Effector memory CD4-positive, alpha-beta T cell (primary cell): ENCODE data around the gene TET3.

Experiments used
- DNase-seq, 3 donors: peaks; one replicate each; pipeline ENCODE4 v3.0.0-alpha.2; 2020
- H3K27ac ChIP-seq: 2 replicates; pipeline ENCODE4 v1.7.0; 2013; ENCODE audit warnings: mild to moderate bottlenecking, low read length, moderate library complexity; ENCODE audit not compliant: insufficient read depth, poor library complexity, severe bottlenecking
- H3K27me3 ChIP-seq: replicated peaks from 2 replicates; pipeline ENCODE4 v1.7.0; 2013; ENCODE audit warnings: mild to moderate bottlenecking, low read length; ENCODE audit not compliant: insufficient read depth, control insufficient read depth, poor library complexity, severe bottlenecking
- H3K36me3 ChIP-seq: 2 replicates; pipeline ENCODE4 v1.7.0; 2013; ENCODE audit warnings: mild to moderate bottlenecking, low read length, moderate library complexity; ENCODE audit not compliant: control insufficient read depth, insufficient read depth
- H3K4me1 ChIP-seq: 2 replicates; pipeline ENCODE4 v1.7.0; 2013; ENCODE audit warnings: low read length, mild to moderate bottlenecking; ENCODE audit not compliant: control insufficient read depth, insufficient read depth, poor library complexity, severe bottlenecking
- H3K4me3 ChIP-seq: 2 replicates; pipeline ENCODE4 v1.7.0; 2013; ENCODE audit warnings: low read length, low read depth, mild to moderate bottlenecking; ENCODE audit not compliant: insufficient read depth, poor library complexity, severe bottlenecking
- H3K9me3 ChIP-seq: 2 replicates; pipeline ENCODE4 v1.7.0; 2013; ENCODE audit warnings: mild to moderate bottlenecking, low read length, moderate library complexity; ENCODE audit not compliant: control insufficient read depth

Gene TET3

DNA sequence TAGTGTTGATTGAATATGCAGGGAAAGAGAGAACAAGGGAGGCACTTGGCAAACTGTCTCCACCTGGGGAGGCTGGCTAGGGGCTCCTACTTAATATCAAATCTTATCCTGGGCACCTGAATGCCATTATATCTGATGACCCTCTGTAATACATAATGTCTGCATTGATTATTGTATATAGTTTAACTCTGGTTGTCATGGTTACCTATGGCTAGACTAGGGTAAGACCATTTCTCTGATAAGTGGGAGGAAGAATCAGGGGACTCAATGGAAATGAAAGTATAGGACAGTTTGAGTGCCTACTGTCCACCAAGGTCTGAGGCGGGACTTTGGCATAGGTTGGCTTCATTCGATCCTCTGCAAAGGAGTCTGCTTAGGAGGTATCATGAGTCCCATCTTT is 7.2 kb upstream of the TET3 start:
- Histone ChIP-seq H3K27me3 (no peaks in the 10 kb centered on the region), H3K27ac (no peak overlapping the region), H3K4me1 (peaks cover 24% of the 10 kb centered on the region), H3K9me3 (no peaks in the 10 kb centered on the region), H3K36me3 (no peaks in the 10 kb centered on the region), H3K4me3 (no peak overlapping the region)
- no peak for DNase-seq

DNA sequence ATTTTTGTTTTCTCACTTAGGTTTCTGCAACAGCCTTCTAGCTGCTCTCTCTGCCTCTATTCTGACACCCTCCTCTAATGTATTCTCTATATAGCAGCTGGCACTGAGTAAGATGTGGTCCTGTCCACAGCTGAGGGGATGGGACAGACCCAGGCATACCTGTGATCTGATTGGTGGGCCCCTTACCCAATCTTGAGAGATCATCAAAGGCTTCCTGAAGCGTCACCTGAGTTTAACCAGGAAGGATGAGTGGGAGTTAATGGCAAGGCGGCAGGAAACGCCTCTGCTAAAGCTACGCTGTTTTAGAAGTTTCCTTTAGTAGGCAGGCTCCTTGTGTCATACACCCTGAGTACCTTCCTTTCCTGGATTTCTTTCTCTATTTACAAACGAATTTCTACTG is 5.7 kb upstream of the TET3 start:
- Histone ChIP-seq H3K9me3 (no peaks in the 10 kb centered on the region), H3K4me1 (peaks cover 29% of the 10 kb centered on the region), H3K4me3 (no peak overlapping the region), H3K27me3 (no peaks in the 10 kb centered on the region), H3K27ac (peak overlapping the region; percentile 58), H3K36me3 (no peaks in the 10 kb centered on the region)
- peak; percentile 42 to 68 (median 57) for DNase-seq

DNA sequence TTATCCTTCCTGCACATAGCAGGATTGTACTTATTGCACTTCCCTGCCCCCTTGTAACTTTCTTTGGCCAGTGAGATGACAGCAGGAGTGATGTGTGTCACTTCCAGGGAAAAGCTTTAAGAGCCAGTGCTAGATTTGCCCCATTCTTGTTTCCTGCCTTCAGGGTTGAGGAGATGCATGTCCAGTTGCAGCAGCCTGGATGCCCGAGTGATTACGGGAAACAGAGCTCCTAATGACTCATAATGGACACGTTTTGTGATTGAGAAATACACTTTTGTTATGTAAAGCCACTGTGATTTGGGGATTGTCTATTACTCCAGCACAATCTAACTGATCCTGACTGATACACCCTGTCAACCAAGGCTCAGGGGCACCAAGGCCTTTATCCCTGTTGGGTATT is 5.0 kb upstream of the TET3 start:
- no peak for DNase-seq
- Histone ChIP-seq H3K27ac (peak overlapping the region; percentile 58), H3K4me3 (no peak overlapping the region), H3K36me3 (no peaks in the 10 kb centered on the region), H3K9me3 (no peaks in the 10 kb centered on the region), H3K27me3 (no peaks in the 10 kb centered on the region), H3K4me1 (peaks cover 33% of the 10 kb centered on the region)

DNA sequence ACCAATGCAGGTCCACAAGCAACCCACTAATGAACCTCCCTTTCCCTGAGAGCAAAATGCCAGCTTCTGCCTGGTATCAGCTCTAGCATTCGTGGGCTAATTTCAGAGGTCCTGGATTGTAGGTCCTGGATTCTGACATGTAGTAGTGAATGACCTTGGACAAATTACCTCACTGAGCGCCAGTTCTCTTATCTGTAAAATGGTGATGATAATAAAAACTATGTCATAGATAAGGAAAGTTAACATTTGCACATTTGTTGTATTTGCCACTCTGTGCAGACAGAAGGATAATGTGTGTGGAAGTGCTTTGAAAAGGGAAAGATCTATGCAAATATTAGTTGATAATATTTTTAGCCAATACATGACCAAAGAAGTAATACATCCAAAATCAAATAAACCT is 4.1 kb upstream of the TET3 start:
- H3K27ac ChIP-seq: no peak overlapping the region
- H3K27me3 ChIP-seq: no peaks in the 10 kb centered on the region
- H3K9me3 ChIP-seq: no peaks in the 10 kb centered on the region
- peaks cover 34% of the 10 kb centered on the region for H3K4me1 ChIP-seq
- DNase-seq: no peak
- H3K4me3 ChIP-seq: peak overlapping the region; percentile 23
- H3K36me3 ChIP-seq: no peaks in the 10 kb centered on the region

DNA sequence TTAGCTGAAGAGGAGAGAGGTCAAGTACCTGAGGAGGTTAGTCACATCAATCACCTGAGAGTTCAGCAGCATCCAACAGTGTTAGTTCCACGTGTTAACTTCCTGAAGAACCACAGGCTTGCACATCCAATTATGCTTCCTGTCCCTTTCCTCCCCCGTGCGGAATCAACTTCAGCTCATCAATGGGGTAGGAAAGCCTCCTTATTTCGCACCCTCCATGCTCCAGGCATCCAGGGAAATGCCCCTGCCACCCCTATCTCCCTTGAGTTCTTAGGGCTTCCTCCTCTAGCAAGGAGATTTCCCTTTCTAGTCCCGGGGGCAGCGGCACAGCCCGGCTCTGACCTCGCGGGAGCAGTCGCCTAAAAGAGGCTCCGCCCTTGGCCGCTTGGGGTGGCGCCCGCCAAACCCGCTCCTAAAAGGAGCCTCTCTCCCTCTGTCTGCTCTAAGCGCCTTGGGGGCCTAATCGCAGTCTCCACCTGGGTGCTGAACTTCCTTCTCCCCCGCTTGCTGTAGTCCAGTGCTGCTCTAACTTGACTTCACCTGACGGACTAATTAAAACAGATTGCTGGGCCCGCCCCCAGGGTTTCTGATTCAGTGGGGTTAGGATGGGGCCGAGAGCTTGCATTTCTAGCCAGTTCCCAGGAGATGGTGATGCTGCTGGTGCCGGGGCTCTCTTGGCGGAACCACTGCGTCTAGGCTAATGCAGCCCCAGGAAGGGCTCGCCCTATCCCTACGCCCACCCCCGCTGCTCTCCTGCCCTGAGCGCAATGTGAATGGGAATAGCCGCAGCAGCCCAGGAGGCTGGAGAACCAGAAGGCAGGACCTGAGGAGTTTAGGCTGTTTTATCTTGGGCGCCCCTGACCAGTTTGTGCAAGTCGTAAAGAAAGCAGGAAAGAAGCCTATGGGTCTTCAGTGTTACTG is 3.4 kb upstream of the TET3 start:
- Histone ChIP-seq H3K27ac (no peak overlapping the region), H3K27me3 (no peaks in the 10 kb centered on the region), H3K9me3 (no peaks in the 10 kb centered on the region), H3K36me3 (no peaks in the 10 kb centered on the region), H3K4me1 (peaks cover 42% of the 10 kb centered on the region), H3K4me3 (peak overlapping the region; percentile 23)
- no peak for DNase-seq

DNA sequence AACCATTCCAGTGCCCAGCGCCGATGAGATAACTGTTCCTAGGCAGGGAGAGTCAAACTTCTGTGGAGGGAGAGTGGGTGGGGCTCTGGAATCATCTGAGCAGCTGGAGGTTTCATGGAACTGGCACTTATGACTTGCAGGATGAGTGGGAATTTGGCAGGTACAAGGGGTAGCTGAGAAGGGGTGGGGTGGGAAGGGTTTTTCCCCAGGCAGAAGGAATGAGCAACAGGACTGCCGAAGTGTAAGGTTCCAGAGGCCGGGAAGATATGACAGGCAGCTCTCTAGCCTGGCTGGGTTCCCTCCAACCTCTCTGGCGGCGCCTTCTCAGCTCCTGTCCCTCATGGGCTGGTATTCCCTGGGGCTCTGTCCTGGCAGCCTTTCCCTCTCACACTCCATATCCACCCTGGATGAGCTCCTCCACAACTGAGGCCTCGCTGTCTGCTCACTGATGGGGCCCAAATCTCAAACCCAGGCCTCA is 2.5 kb upstream of the TET3 start:
- no peak for DNase-seq
- no peak overlapping the region for H3K27ac ChIP-seq
- H3K36me3 ChIP-seq: no peaks in the 10 kb centered on the region
- no peaks in the 10 kb centered on the region for H3K27me3 ChIP-seq
- peaks cover 49% of the 10 kb centered on the region for H3K4me1 ChIP-seq
- no peak overlapping the region for H3K4me3 ChIP-seq
- no peaks in the 10 kb centered on the region for H3K9me3 ChIP-seq

DNA sequence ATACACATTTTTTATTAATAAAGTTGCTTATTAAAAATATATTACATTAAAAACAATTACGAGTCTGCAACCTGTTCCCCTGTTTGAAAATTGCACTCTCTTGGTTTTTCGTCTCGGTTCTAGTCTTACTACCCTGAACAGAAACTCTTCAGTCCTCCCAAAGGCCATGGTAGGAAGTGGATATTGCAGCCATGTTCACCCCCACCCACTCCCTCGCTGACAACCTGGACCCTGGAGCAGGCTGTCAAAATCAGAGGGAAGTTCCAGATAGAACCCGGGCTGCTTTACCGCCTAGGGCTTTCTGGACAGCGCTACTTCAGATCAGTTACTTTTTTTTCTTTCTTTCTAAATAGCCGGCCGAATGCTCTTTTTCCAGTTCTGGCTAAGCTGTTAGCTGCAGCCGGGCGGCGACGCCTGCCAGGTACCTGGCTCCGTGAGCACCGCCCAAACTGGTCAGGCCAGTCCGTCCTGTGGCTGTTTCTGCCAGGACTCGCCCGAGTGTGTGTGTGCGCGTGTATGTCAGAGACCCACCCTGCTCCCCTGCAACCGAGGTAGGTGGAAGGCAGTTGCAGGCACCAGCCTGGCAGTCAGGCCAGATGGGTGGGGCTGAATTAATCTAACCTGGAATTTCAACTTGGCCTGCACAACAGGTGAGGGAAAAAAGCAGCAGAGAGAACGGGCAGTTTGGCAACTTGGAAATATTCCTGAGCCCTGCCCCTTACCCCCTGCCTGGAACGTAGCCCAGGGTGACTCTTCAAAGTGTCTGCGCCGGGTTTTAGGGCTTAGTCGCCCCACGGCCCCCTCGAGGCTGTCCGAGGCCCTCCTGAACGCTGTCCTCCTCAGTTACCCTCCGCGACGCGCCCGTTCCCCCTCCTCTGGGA is 1.1 kb upstream of the TET3 start:
- no peaks in the 10 kb centered on the region for H3K27me3 ChIP-seq
- no peak for DNase-seq
- peak overlapping the region; percentile 50 for H3K4me3 ChIP-seq
- no peaks in the 10 kb centered on the region for H3K9me3 ChIP-seq
- H3K27ac ChIP-seq: peak overlapping the region; percentile 60
- H3K36me3 ChIP-seq: no peaks in the 10 kb centered on the region
- peaks cover 57% of the 10 kb centered on the region for H3K4me1 ChIP-seq

DNA sequence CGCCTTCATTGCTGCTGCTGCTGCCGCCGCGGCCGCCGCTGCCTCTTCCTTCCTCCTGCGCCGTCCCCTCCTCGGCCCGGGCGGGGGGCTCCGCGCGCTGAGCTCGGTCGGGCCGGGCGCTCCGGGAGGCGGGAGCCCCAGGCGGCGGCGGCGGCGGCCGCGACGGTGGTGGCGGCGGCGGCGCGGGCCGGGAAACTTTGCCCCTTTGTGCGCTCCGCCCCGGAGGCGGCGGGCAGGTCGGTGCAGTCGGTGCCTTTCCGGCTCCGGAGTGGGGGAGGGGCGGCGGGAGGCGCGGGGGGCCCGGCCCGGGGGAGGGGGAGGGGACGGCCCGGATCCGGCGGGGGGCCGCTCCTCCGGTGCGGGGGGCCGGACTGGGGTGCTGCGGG is 205 bp downstream of the TET3 start:
- no peaks in the 10 kb centered on the region for H3K9me3 ChIP-seq
- H3K4me1 ChIP-seq: peaks cover 44% of the 10 kb centered on the region
- no peak overlapping the region for H3K27ac ChIP-seq
- H3K36me3 ChIP-seq: no peaks in the 10 kb centered on the region
- DNase-seq: peak; percentile 59 to 63 (median 60)
- no peaks in the 10 kb centered on the region for H3K27me3 ChIP-seq
- H3K4me3 ChIP-seq: no peak overlapping the region

DNA sequence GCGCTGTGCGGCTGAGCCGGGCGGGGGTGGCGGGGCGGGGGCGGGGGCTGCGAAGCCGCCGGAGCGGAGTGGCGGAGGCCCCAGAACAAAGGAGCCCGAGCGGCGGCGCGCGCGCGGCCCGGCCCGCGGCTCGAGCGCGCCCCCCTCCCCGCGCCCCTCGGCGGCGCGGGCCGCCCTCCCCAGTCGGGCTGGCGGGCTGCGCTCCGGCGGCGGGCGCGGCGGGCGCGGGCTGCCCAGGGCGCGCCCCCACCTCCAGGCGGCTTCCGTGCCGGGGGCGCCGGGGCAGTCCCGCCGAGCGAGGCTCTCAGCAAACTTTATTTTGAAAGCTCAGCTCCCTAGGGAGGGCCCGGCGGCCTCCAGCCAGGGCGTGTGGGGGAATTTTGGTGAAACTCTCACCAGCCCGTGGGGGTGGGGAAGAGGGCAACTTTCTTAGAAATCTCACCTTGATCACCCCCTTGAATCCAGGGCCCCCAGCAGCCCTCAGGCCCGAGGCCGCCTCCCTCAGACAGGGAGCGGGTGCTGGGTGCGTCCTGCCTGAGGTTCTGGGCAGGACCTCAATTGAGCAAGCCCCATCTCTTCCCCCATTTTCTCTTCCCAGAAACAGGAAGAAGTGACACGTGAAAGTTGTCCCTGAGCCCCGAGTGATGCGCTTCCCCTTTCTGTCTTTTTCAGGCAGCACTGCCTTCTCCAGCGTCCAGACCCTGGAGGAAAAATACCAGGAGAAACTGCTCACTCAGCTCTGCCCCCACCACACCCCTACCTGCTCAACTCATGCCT is 786 bp downstream of the TET3 start:
- no peaks in the 10 kb centered on the region for H3K36me3 ChIP-seq
- H3K27me3 ChIP-seq: no peaks in the 10 kb centered on the region
- no peaks in the 10 kb centered on the region for H3K9me3 ChIP-seq
- DNase-seq: peak; percentile 40 to 53 (median 48)
- H3K27ac ChIP-seq: peak overlapping the region; percentile 62
- peaks cover 42% of the 10 kb centered on the region for H3K4me1 ChIP-seq
- H3K4me3 ChIP-seq: peak overlapping the region; percentile 53
